Sigmoid colon (tissue), 4 donors: ENCODE measurements around the gene PLEKHN1.

Experiments
- CTCF ChIP-seq, 4 experiments: fragments of 450-650 bp in 3 of 4; fragments of 200-600 bp in 1 of 4; IDR thresholded peaks; one replicate each; pipeline ENCODE4 v1.5.1; 2016 to 2019; ENCODE audit warnings: antibody characterized with exemption in 4 of 4, mild to moderate bottlenecking in 3 of 4, moderate library complexity in 2 of 4
- EP300 ChIP-seq, 4 donors: sonication (generic); formaldehyde crosslinking; IDR thresholded peaks; one replicate each; pipeline ENCODE4 v1.6.1; 2017; ENCODE audit warnings: antibody characterized with exemption in 4 of 4
- POLR2A ChIP-seq, 2 donors: fragments of 450-650 bp; IDR thresholded peaks; one replicate each; pipeline ENCODE4 v1.6.1; 2016; ENCODE audit warnings: antibody characterized with exemption in 2 of 2, mild to moderate bottlenecking in 2 of 2, moderate library complexity in 2 of 2
- POLR2AphosphoS5 ChIP-seq, 4 donors: sonication (generic); formaldehyde crosslinking; IDR thresholded peaks; one replicate each; pipeline ENCODE4 v1.6.1; 2017; ENCODE audit warnings: antibody characterized with exemption in 4 of 4

GRCh38 chr1:978835-979743 lies 12.8 kb downstream of the PLEKHN1 start:
- TF ChIP-seq CTCF (IDR thresholded peaks at IDR 0.05) (no peak), EP300 (IDR thresholded peaks at IDR 0.05) (no peak), POLR2A (IDR thresholded peaks at IDR 0.05) (no peak), POLR2AphosphoS5 (IDR thresholded peaks at IDR 0.05) (no peak)
